ENCODE measurements around the gene MRPS15.
"Not testable (repeated sequence)": the region's sequence is repeated elsewhere in the genome, so short reads cannot be mapped to it uniquely, and the experiment has no call there.

- not testable (repeated sequence) for TF ChIP-seq CTCF (IDR thresholded peaks at IDR 0.05; ENCODE audit: insufficient read depth, low read depth, low read length); EZH2 (IDR thresholded peaks at IDR 0.05; ENCODE audit: insufficient read depth, low read length)
Measured at GRCh38 chr1:36489258-36490051, 25.3 kb upstream of the MRPS15 start.
